Stomach smooth muscle (tissue), 2 donors: ENCODE measurements around the gene CDAN1.

ENCODE experiments used
- H3K27ac ChIP-seq: one replicate; pipeline ENCODE4 v1.7.0; 2013; ENCODE audit warnings: mild to moderate bottlenecking, low read length, inconsistent platforms
- H3K27me3 ChIP-seq, 2 donors: one replicate each; pipeline ENCODE4 v1.7.0; 2013; ENCODE audit warnings: low read length in 2 of 2; ENCODE audit not compliant: insufficient read depth in 2 of 2, control insufficient read depth in 1 of 2
- H3K36me3 ChIP-seq, 2 donors: one replicate each; pipeline ENCODE4 v1.7.0; 2013; ENCODE audit warnings: low read length in 2 of 2; ENCODE audit not compliant: control insufficient read depth in 2 of 2, insufficient read depth in 2 of 2
- H3K4me1 ChIP-seq: one replicate; pipeline ENCODE4 v1.7.0; 2013; ENCODE audit warnings: low read length; ENCODE audit not compliant: control insufficient read depth, insufficient read depth
- H3K4me3 ChIP-seq, 2 donors: one replicate each; pipeline ENCODE4 v1.7.0; 2013; ENCODE audit warnings: low read length in 2 of 2
- H3K9ac ChIP-seq, 2 donors: one replicate each; pipeline ENCODE4 v1.7.0; 2013; ENCODE audit warnings: low read length in 2 of 2, mild to moderate bottlenecking in 1 of 2
- H3K9me3 ChIP-seq, 2 donors: one replicate each; pipeline ENCODE4 v1.7.0; 2013; ENCODE audit warnings: low read length in 2 of 2; ENCODE audit not compliant: control insufficient read depth in 2 of 2
- donor health status: healthy.
- donor health status: Pancreatic carcinoma.

CDAN1 gene

GRCh38 chr15:42707873-42708544 lies 28.9 kb downstream of the CDAN1 start:
- Histone ChIP-seq H3K4me1 (peaks cover 5% of the 10 kb centered on the region), H3K9me3 (no peaks in the 10 kb centered on the region), H3K36me3 (peaks cover 5 to 12% of the 10 kb centered on the region in 2 donors), H3K27ac (no peak overlapping the region), H3K9ac (no peak overlapping the region), H3K27me3 (no peaks in the 10 kb centered on the region), H3K4me3 (no peak overlapping the region)

GRCh38 chr15:42707068-42707467 lies 29.9 kb downstream of the CDAN1 start:
- H3K9ac ChIP-seq = no peak overlapping the region
- no peaks in the 10 kb centered on the region for H3K9me3 ChIP-seq
- H3K36me3 ChIP-seq = peaks cover 5 to 12% of the 10 kb centered on the region in 2 donors
- H3K27ac ChIP-seq = no peak overlapping the region
- H3K27me3 ChIP-seq = no peaks in the 10 kb centered on the region
- peaks cover 5% of the 10 kb centered on the region for H3K4me1 ChIP-seq
- H3K4me3 ChIP-seq = no peak overlapping the region

- H3K27ac ChIP-seq = no peak overlapping the region
Measured at GRCh38 chr15:42705336-42705735, 31.6 kb downstream of the CDAN1 start.

DNA sequence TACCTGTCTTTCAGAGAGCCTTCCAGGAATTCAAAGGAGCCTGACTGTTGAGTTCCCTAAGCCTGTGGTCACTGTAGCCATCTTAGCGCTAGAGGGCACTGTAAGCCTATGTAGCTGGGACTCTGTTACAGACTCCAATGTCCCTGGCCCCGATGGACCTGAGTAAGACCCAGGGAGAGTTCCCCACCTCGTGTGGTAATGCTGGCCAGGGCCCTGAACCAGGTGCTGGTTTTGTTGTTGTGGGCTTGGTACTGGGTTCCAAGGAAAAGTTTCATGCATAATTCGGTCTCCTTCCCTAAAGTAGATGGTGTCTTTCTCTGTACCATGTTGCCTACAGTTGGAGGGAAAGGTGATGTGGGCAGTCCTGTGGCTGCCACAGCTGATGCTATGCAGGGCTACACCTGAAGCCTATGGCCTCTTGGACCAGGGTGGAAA lies 32.4 kb downstream of the CDAN1 start:
- Histone ChIP-seq H3K27ac (no peak overlapping the region), H3K9ac (no peak overlapping the region), H3K4me1 (peaks cover 5% of the 10 kb centered on the region)

More at GRCh38 chr15:42705336-42705735, 31.6 kb downstream of the CDAN1 start:
- no peak overlapping the region for H3K9ac ChIP-seq
- peaks cover 0 to 3% of the 10 kb centered on the region in 2 donors for H3K9me3 ChIP-seq
- no peak overlapping the region for H3K4me3 ChIP-seq
- peaks cover 5 to 12% of the 10 kb centered on the region in 2 donors for H3K36me3 ChIP-seq
- H3K4me1 ChIP-seq = peaks cover 5% of the 10 kb centered on the region
- no peaks in the 10 kb centered on the region for H3K27me3 ChIP-seq

GRCh38 chr15:42696626-42697025 lies 40.3 kb downstream of the CDAN1 start:
- peaks cover 0 to 3% of the 10 kb centered on the region in 2 donors for H3K9me3 ChIP-seq
- H3K4me3 ChIP-seq = no peak overlapping the region
- peaks cover 46 to 55% of the 10 kb centered on the region in 2 donors for H3K36me3 ChIP-seq

More for the DNA sequence above, 32.4 kb downstream of the CDAN1 start:
- Histone ChIP-seq H3K9me3 (peaks cover 0 to 3% of the 10 kb centered on the region in 2 donors), H3K27me3 (no peaks in the 10 kb centered on the region), H3K4me3 (no peak overlapping the region), H3K36me3 (peaks cover 5 to 18% of the 10 kb centered on the region in 2 donors)

GRCh38 chr15:42695527-42696071 lies 41.3 kb downstream of the CDAN1 start:
- peaks cover 53 to 63% of the 10 kb centered on the region in 2 donors for H3K36me3 ChIP-seq
- no peak overlapping the region for H3K9ac ChIP-seq
- H3K27ac ChIP-seq = peak overlapping the region; percentile 73
- H3K27me3 ChIP-seq = no peaks in the 10 kb centered on the region
- H3K9me3 ChIP-seq = no peaks in the 10 kb centered on the region
- H3K4me3 ChIP-seq = no peak overlapping the region
- peaks cover 15% of the 10 kb centered on the region for H3K4me1 ChIP-seq

More at GRCh38 chr15:42696626-42697025, 40.3 kb downstream of the CDAN1 start:
- Histone ChIP-seq H3K4me1 (peaks cover 15% of the 10 kb centered on the region), H3K27ac (no peak overlapping the region), H3K27me3 (no peaks in the 10 kb centered on the region), H3K9ac (no peak overlapping the region)

DNA sequence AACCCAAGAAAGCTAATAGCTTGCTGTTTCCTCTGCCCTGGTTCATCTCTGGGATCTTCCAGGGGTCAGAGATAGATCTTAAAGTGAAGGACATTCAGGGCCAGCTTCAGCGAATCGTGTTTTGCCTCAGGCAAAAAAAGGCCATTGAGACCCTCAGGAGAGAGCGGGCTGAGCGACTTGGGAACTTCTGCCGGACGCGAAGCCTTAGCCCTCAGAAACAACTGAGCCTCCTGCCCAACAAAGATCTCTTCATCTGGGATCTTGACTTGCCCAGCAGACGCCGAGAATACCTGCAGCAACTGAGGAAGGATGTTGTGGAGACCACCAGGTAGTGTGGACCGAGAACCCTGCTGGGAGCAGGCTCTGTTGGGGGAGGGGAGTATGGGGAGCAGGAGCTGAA lies 42.5 kb downstream of the CDAN1 start:
- H3K9ac ChIP-seq = no peak overlapping the region
- H3K27ac ChIP-seq = peak overlapping the region; percentile 73
- no peaks in the 10 kb centered on the region for H3K9me3 ChIP-seq
- H3K36me3 ChIP-seq = peaks cover 65 to 66% of the 10 kb centered on the region in 2 donors
- no peak overlapping the region for H3K4me3 ChIP-seq
- H3K4me1 ChIP-seq = peaks cover 15% of the 10 kb centered on the region
- H3K27me3 ChIP-seq = no peaks in the 10 kb centered on the region

- Histone ChIP-seq H3K4me1 (peaks cover 15% of the 10 kb centered on the region), H3K4me3 (no peak overlapping the region), H3K27me3 (no peaks in the 10 kb centered on the region), H3K9me3 (no peaks in the 10 kb centered on the region), H3K36me3 (peaks cover 70 to 71% of the 10 kb centered on the region in 2 donors), H3K9ac (no peak overlapping the region), H3K27ac (peak overlapping the region; percentile 73)
Measured at GRCh38 chr15:42693942-42694341, 43.0 kb downstream of the CDAN1 start.

DNA sequence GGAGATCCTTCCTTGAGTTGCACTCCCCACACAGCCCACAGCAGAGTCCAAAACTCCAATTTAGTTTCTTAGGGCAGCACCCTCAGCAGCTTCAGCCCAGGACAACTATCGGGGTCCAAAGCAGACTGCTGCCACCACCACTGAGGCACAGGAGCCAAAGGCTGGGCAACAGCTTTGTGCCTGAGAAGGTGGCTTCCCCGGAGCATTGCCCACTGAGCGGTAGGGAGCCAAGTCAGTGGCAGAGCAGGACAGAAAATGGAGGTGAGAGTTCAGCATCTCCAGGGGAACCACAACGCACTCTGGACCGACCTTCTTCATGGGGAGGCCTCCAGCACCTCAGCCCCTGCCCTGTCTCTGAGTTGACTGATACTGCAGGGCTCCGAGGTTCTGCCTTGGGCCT lies 43.4 kb downstream of the CDAN1 start:
- no peaks in the 10 kb centered on the region for H3K9me3 ChIP-seq
- H3K9ac ChIP-seq = no peak overlapping the region
- no peak overlapping the region for H3K4me3 ChIP-seq
- H3K36me3 ChIP-seq = peaks cover 74 to 75% of the 10 kb centered on the region in 2 donors
- H3K27ac ChIP-seq = peak overlapping the region; percentile 18
- no peaks in the 10 kb centered on the region for H3K27me3 ChIP-seq
- peaks cover 15% of the 10 kb centered on the region for H3K4me1 ChIP-seq

DNA sequence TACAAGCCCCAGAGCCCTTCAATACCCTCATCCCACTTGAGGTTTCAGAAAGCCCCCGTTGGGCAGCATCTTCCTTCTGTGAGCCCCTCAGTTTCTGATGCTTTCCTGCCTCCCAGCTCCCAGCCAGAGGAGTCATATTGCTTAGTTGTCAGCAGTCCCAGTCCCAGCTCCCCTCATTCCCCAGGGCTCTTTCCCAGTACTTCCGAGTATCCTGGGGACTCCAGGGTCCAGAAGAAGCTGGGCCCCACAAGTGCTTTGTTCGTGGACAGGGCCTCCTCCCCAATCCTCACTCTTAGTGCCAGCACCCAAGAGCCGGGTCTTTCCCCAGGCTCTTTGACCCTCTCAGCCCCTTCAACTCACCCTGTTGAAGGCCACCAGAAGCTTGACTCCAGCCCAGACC lies 43.9 kb downstream of the CDAN1 start:
- Histone ChIP-seq H3K27ac (peak overlapping the region; percentile 18), H3K36me3 (peaks cover 76 to 78% of the 10 kb centered on the region in 2 donors), H3K4me1 (peaks cover 15% of the 10 kb centered on the region)

DNA sequence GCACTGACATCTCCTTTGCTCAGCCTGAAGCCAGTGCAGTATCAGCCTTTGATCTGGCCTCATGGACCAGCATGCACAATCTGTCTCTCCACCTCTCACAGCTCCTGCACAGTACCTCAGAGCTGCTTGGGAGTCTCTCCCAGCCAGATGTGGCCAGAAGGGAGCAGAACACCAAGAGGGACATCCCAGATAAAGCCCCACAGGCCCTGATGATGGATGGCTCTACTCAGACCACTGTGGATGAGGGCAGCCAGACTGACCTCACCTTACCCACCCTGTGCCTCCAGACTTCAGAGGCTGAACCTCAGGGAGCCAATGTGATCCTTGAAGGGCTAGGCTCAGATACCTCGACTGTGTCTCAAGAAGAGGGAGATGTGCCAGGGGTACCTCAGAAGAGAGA lies 44.4 kb downstream of the CDAN1 start:
- Histone ChIP-seq H3K9ac (no peak overlapping the region), H3K27me3 (no peaks in the 10 kb centered on the region), H3K9me3 (no peaks in the 10 kb centered on the region), H3K4me3 (no peak overlapping the region), H3K27ac (no peak overlapping the region), H3K4me1 (peaks cover 15% of the 10 kb centered on the region), H3K36me3 (peaks cover 78 to 79% of the 10 kb centered on the region in 2 donors)

More for the DNA sequence above, 43.9 kb downstream of the CDAN1 start:
- Histone ChIP-seq H3K27me3 (no peaks in the 10 kb centered on the region), H3K9ac (no peak overlapping the region), H3K9me3 (no peaks in the 10 kb centered on the region), H3K4me3 (no peak overlapping the region)
